Measurements from ENCODE around the gene TMC1.

The TMC1 gene

DNA sequence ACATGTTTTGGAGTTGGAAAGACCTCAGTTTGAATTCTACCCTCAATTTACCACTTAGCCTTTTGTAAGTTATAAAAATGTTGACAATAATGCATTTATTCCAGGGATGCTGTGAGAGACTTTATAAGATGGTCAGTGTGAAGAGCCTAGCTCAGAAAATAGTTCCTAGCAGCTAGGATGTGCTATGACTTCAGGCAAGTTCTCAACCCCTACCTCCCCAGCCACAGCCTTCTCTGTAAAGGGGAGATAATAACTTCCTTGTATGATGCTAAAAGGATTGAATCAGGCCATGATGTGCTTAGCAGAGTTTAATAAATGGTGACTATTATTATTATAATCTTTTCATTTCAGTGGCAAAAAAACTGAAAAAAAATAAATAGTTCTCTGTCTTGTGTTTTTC, 353.8 kb downstream of the TMC1 start:
- H3K4me3 ChIP-seq (ENCODE audit: low read length), result no peak overlapping the region
- DNase-seq (ENCODE audit: low read depth, low spot score), result no peak

DNA sequence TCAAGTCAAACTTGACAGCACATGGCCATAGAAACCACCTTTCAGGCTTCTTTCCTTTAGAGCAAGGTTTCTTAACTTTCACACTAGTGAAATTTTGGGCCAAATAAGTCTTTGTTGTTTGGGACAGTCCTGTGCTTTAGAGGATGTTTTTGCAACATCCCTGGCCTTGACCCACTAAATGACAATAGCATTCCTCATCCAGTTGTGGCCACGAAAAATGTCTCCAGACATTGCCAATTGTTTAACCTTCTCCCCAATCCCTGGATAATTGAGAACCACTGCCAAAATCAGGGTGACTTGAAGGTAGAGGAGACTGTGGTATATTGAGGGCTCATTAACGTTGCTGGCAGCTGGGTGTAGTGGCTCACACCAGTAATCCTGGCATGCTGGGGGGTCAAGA, 359.4 kb downstream of the TMC1 start:
- no peak for DNase-seq (ENCODE audit: low read depth, low spot score)

DNA sequence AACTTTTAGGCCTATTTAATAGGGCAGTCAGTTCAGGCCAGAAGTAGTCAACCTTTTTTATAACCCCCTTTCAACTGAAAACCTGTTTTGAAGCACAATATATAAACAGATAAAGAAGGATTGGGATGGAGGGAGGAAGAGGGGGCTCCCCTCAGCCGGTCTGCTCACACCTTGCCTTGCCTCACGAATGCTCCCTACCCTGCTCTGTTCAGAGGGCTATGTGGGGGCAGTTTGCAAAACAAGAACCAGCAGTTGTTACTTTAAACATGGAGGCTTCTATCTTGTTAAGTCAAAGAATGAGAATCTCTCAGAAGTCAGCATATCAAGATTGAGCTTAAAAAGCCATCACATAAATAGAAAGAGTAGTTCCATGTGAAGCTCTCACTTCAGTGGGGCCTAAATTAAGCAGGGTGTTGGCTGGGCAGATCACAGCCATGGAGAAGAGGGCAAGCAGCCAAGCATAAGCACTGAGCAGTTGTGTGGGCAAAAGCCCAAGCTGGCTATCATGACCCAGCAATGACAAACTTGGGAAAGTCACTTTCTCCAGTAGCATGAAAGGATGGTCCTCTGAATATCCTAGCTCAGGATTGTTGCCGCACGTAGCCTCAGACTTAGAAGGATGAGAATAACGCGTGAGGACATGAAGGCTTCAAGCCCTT, 360.8 kb downstream of the TMC1 start:
- DNase-seq (ENCODE audit: low read depth, low spot score), result no peak
- H3K4me3 ChIP-seq (ENCODE audit: low read length), result no peak overlapping the region

More for the DNA sequence above, 359.4 kb downstream of the TMC1 start:
- no peak overlapping the region for H3K4me3 ChIP-seq (ENCODE audit: low read length)

DNA sequence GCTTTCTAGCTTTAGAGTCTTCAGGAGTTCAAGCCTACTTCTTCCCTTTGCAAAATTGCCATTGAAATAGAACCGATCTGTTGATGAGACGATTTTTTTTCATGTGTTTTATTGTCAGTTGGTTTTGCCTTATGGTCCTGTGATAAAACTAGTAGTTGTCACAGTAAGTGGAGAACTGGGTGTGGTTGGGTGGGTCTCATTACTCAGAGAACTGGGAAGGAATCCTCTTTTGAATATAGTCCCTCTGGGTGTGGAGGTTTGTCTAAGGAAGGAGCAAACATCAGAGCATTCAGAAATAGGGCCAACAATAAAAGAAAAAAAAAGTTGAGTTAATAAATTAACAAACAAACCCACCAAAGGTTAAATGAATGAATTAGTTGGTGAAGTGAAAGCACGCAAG, 362.5 kb downstream of the TMC1 start:
- DNase-seq (ENCODE audit: low read depth, low spot score), result no peak
- no peak overlapping the region for H3K4me3 ChIP-seq (ENCODE audit: low read length)

DNA sequence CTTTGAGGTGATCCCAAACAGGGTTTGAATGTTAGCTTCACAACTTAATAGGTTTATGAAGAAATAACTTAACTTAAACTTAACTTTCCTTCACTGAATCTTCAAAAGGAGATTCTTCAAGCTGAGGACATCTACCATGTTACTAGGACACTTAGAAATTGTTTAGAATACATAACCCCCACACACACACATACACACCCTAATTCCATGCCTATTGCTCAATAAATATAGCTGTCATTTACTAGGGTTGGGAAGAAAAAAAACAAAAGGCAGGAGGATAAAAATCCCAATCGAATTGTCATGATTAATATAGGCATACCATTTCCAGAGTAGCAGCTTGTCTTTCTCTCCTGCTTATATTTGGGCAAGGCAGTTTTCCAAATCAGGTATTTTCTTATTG, 363.1 kb downstream of the TMC1 start:
- no peak for DNase-seq (ENCODE audit: low read depth, low spot score)
- no peak overlapping the region for H3K4me3 ChIP-seq (ENCODE audit: low read length)

All from Jurkat, Clone E6-1 (cell line).